GM19351 (cell line): ENCODE measurements around the gene LMBR1.

Source experiments
- ATAC-seq: cut with Tn5 transposase; IDR thresholded peaks from one replicate; pipeline ENCODE4 v1.9.1; 2021; ENCODE audit warnings: mild to moderate bottlenecking, moderate library complexity; ENCODE audit not compliant: unreplicated experiment

Gene LMBR1

DNA sequence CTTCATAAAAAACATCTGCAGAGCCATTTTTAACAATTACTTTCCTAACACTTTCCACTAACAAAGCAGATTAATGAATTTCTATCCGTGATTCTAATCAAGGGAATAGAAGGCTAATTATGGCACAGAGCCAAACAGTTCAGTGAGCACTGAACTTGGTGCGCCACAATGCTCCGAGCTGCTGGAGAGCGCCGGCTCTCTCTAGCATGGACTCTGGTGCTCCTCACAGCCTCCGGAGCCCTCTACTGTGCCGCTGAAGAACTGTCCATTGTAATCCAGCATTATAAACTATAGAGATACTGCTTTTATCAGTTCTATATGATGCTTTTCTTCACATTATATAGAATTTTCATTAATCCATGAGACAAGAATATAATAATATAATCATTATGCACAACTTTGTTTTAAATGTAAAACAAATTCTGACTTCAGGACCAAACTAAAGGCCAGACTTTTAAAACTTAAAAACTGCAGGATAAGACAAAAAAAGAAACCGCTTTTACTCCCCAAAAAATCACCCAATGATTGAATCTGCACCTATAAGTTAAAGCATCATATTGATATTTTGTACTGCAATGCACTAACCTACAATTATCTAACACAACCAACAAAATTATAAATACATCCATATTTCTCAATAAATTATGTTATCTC, 128.8 kb downstream of the LMBR1 start:
- no peak for ATAC-seq

GRCh38 chr7:156759579-156760202, 133.3 kb downstream of the LMBR1 start:
- ATAC-seq, result no peak

DNA sequence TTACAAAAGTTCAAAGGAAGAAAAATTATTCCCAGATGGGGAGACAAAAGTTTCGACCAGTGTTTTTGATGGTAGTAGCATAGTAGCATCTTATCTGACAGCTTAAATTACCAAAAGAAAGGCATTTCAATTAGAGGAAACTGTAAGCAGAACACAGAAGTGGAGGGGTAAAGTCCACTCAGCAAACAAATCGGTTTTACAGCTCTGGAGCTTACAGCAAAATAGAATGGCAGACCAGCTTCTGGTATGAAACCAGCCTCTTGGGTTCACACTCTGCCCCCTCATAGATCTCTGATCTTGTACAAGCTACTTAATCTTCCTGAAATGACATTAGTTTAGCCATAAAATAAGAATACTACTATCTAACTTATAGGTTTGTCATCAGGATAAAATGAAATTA, 133.8 kb downstream of the LMBR1 start:
- no peak for ATAC-seq

DNA sequence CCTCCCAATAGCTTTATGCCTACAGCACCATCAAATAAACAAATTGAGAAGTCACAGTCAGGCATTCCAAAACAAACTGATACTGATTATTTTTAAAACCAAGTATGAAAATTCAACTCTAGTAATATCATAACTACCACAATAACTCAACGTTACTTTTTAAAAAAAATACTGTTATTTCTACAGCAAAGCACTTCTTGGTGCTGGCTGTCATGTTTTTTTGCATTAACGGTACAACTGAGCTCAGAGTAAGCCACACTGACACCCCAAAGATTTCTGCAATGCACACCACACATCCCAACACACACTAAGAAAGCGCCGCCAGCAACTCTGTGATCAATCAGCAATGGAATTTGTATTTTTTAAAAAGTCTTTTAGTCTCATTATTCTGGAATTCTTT, 138.8 kb downstream of the LMBR1 start:
- ATAC-seq, result no peak

- no peak for ATAC-seq
Measured at GRCh38 chr7:156753630-156754029, 139.4 kb downstream of the LMBR1 start.

- no peak for ATAC-seq
Measured at GRCh38 chr7:156753229-156753560, 139.8 kb downstream of the LMBR1 start.

GRCh38 chr7:156752367-156753228, 140.4 kb downstream of the LMBR1 start:
- ATAC-seq, result no peak

DNA sequence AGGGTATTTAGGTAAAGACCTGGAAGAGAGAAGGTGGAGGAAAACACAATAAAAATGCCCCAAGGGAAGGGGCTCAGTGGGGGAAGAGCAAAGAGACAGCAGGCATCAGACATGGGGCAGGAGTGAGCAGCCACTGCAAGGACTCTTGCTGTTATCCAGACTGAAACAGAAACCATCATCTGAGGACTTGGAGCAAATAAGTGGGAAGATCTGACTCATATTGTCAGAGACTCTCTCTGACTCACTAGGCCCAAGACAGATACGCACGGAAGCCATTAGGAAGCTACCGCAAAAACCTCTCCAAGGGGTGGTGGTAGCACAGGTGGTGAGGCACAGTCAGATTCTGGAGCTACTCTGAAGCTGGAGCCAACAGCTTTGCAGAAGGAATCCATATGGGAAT, 141.7 kb downstream of the LMBR1 start:
- no peak for ATAC-seq

GRCh38 chr7:156747718-156748117, 145.3 kb downstream of the LMBR1 start:
- ATAC-seq, result no peak

DNA sequence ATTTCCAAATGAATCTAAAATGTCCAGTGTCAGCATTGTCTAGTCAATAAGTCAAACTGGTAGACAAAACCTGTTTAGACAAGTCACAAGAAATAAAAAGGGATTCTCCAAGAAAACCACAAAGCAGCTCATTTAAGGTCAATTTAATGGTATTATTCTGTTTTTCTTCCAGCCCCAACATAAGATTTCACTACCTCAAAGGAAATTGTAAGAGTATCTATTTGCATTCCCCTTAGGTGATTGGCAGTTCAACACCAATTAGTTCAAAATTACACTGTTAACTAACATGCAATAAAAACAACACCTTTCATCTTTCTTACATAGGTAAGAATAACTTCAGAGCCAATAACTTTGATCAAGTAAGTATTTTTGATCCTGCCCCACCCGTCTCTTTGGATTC, 146.1 kb downstream of the LMBR1 start:
- no peak for ATAC-seq

GRCh38 chr7:156739596-156739995, 153.4 kb downstream of the LMBR1 start:
- no peak for ATAC-seq

GRCh38 chr7:156735851-156736250, 157.1 kb downstream of the LMBR1 start:
- ATAC-seq, result no peak

DNA sequence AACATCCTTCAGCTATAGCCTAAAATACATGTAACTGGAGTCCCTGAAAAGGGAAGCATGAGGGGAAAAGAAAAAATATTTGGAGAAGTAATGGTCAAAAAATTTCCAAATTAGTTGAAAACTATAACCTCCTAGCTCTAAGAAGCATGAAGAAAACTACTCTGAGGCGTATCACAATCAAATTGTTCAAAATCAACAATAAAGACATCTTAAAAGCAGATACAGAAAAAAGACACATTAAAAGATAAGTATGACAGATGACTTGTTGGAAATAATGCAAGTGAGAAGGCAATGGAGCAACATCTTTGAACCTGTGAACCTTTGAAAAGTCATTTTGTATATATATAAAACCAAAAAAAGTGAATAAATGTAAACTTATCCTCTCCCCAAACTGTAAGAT, 159.3 kb downstream of the LMBR1 start:
- no peak for ATAC-seq

DNA sequence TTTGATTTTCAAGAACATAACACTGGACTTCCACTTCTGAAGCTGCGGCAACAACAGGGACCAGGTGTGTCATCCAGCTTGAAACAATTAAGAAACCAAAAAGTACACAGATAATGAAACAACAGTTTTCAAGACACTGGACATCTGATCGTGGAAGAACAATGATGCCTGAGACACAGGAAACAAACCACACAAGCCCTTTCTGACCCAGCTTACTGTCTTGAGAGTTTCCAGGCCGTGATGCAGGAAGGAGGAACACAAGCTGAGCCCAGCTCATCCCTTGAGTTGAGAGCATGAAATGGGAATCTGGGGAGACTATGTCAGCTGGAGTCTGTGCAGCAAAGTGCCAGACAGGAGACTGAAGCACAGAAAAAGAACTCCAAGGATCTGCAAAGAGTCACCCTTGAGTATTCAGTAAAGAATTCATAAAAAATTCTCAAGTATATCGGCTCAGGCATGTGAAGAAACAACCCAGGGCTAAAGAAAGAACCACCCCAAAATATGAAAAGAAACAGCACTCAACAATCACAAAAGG, 160.8 kb downstream of the LMBR1 start:
- no peak for ATAC-seq

DNA sequence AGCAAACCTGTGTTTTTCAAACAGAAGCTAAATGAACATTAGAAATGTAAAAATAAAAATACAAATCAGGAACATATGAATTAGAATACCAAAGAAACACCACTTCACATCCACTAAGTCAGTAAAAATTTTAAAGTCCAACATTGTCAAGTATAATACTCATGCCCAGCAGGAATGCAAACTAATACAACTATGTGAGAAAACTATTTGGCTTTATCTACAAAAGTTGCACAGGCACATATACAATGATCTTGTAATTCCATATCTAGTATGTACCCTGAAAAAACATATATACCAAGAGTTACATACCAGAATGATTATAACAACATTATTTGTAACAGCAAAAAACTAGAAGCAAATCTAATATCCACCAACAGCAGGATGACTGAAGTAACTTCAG, 161.3 kb downstream of the LMBR1 start:
- no peak for ATAC-seq

- ATAC-seq, result no peak
Measured at GRCh38 chr7:156725936-156726335, 167.0 kb downstream of the LMBR1 start.

- no peak for ATAC-seq
Measured at GRCh38 chr7:156725073-156725472, 167.9 kb downstream of the LMBR1 start.

DNA sequence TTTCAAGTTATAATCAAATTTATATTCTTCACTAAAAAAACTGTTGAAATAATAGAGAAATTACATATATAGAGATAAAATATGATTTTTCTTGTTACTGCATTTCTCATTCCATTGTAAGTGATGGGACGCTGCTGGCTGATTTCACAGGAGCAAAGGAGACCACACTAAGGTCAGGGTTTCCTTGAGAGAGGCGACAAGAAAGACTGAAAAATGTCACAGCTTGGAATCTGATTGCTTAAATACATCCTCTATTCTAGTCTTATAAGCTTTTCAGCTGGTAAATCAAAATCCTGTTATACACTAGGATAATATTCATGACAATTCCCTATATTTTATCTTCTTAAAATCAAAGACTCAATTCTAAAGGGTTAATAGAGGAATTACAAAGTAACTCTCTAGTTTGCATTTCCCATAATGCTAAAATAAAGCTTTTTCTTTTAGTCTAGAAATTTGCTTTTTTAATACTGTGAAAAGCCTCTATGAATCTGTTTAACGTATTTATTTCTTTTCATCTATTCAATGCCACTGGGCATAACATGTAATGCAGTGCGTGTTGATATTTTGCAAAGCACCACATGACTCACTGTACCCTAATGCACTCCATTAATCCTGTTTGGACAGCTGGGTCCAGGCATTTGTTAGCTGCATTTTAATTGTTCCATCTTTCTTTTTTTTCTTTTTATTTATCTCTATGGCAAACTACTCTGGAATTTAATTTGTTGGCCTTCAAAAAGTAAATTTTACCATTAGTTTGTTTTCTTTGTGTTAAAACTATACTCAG, 170.7 kb downstream of the LMBR1 start:
- ATAC-seq, result no peak

DNA sequence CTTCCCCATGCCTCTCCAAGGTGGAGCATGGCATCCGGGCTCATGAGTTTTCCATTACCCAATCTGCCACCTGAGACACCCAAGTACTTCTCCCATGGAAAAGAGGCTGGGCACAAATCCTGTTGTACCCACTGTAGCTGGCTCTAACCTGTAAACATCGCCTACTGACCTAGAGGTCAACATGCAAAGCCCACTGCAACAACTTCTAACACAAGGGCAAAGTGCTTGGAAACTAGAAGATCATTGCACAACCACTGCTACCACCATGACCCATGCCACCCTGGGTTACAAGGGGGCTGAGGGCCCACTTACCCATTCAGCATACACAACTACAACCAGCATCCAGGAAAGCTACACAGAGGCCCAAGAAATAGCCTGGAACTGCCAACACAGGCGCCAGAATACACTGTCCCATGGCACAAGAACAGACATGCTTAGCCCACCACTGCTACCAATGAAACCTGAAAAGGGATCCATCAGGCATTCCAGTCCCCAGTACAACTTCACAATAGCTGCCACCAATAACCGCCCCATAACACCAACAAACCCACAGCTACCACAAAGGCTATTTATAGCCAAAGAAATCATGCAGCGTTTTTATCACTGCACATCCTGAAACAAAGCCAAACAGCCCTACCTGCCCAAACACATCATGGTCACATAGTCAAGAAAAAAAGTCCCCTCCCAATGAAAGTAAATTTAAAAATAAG, 189.1 kb downstream of the LMBR1 start:
- ATAC-seq, result no peak

DNA sequence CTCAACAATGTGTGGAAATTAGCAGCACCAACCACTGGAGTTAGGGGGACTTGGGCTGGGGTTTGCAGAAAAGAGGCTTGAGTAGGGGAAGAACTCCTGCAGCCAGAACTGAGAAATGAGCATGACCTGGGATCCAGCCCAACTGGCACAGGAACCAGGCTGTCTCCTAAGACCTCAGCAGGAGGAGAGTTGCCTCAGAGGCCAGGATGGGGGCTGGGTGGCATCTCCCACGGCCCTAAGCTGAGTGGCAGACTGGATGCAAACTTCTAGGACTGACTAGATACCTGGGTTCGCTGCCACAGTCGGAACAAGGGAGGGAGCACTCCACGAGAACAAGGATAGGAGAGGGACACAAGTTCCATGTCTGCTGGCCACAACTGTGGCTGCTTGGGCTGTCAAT, 189.8 kb downstream of the LMBR1 start:
- no peak for ATAC-seq
